ENCODE data around the gene PLXNA4. TPM values are rescaled to one million over a fixed set of nuclear protein-coding genes. Genes with fewer than 3 reads are reported as not detected.

The PLXNA4 gene
- total and polyA plus RNA-seq, 2 donors (not counting 1 experiment from before 2014, with no cell fraction given): not detected

DNA sequence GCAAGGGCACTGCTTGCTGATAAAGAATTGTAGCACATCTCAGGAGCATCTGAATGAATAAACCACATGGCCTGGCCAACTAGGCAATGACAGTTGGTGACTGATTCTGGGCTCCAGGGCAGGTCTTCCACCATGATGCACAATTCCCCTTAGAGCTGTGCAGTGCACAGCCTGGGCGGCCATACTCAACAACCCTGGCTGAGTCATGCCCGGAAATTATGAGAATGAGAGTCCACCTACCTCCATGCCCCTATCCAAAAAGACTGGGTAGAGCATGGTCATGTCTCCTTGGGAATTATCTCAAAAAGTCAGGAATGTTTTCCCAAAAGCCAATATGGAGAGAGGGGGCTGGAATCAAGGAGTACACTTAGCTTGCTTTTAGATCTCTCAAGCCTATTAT, 425.6 kb downstream of the PLXNA4 start:
- Mint-ChIP-seq H3K4me1 (no peaks in the 10 kb centered on the region), H3K27me3 (peaks cover 14% of the 10 kb centered on the region), H3K9me3 (ENCODE audit: insufficient read depth) (no peaks in the 10 kb centered on the region), H3K4me3 (no peak overlapping the region), H3K27ac (no peak overlapping the region)
- peaks cover 0 to 9% (median 0%) of the 10 kb centered on the region in 3 donors for H3K9me3 ChIP-seq (ENCODE audit: control extremely low read depth in 1 of 3, control insufficient read depth in 2 of 3, insufficient read depth in 1 of 3, low read length in 2 of 3)
- H3K27ac ChIP-seq (ENCODE audit: low read length in 2 of 2): no peak overlapping the region
- intact Hi-C loops (cut with micrococcal nuclease): no loop called here
- H3K79me2 ChIP-seq (ENCODE audit: control insufficient read depth, insufficient read depth, low read length): no peaks in the 10 kb centered on the region
- H3K9ac ChIP-seq (ENCODE audit: low read length): no peak overlapping the region
- POLR2A ChIA-PET: no interaction called here
- ATAC-seq (ENCODE audit: low read depth) (no peak), DNase-seq (no peak)
- no peak for TF ChIP-seq EZH2 (IDR thresholded peaks at IDR 0.05; ENCODE audit: borderline replicate concordance, insufficient read depth, low read depth, low read length, poor library complexity, severe bottlenecking)
- TF ChIP-seq, protein P1, sequence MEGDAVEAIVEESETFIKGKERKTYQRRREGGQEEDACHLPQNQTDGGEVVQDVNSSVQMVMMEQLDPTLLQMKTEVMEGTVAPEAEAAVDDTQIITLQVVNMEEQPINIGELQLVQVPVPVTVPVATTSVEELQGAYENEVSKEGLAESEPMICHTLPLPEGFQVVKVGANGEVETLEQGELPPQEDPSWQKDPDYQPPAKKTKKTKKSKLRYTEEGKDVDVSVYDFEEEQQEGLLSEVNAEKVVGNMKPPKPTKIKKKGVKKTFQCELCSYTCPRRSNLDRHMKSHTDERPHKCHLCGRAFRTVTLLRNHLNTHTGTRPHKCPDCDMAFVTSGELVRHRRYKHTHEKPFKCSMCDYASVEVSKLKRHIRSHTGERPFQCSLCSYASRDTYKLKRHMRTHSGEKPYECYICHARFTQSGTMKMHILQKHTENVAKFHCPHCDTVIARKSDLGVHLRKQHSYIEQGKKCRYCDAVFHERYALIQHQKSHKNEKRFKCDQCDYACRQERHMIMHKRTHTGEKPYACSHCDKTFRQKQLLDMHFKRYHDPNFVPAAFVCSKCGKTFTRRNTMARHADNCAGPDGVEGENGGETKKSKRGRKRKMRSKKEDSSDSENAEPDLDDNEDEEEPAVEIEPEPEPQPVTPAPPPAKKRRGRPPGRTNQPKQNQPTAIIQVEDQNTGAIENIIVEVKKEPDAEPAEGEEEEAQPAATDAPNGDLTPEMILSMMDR (IDR thresholded peaks at IDR 0.05): no peak
- no peak overlapping the region for H3K4me2 ChIP-seq (replicated peaks; ENCODE audit: low read depth, low read length, poor library complexity, severe bottlenecking)
- CTCF ChIA-PET: no interaction called here
- H3K4me3 ChIP-seq (ENCODE audit: control extremely low read depth in 1 of 5, extremely low read depth in 1 of 5, insufficient read depth in 1 of 5, low read depth in 2 of 5, low read length in 4 of 5): no peak overlapping the region
- H4K20me1 ChIP-seq (ENCODE audit: control insufficient read depth, insufficient read depth, low read length, poor library complexity, severe bottlenecking): no peaks in the 10 kb centered on the region
- no peaks in the 10 kb centered on the region for H3K4me1 ChIP-seq (ENCODE audit: control insufficient read depth in 2 of 2, insufficient read depth in 2 of 2, low read length in 2 of 2)
- 95% methylated on average over 2 of the region's 2 CpGs for WGBS (ENCODE audit: insufficient coverage)
- H2AFZ ChIP-seq (ENCODE audit: insufficient read depth, low read depth, low read length, poor library complexity, severe bottlenecking): no peak overlapping the region
- H3K36me3 ChIP-seq (replicated peaks in 1 of 2; ENCODE audit: control extremely low read depth in 1 of 2, control insufficient read depth in 1 of 2, extremely low read depth in 1 of 2, insufficient read depth in 2 of 2, low read length in 1 of 2): no peaks in the 10 kb centered on the region
- no peaks in the 10 kb centered on the region for H3K27me3 ChIP-seq (replicated peaks in 1 of 4; ENCODE audit: control extremely low read depth in 1 of 4, control insufficient read depth in 3 of 4, insufficient read depth in 4 of 4, low read length in 3 of 4)

DNA sequence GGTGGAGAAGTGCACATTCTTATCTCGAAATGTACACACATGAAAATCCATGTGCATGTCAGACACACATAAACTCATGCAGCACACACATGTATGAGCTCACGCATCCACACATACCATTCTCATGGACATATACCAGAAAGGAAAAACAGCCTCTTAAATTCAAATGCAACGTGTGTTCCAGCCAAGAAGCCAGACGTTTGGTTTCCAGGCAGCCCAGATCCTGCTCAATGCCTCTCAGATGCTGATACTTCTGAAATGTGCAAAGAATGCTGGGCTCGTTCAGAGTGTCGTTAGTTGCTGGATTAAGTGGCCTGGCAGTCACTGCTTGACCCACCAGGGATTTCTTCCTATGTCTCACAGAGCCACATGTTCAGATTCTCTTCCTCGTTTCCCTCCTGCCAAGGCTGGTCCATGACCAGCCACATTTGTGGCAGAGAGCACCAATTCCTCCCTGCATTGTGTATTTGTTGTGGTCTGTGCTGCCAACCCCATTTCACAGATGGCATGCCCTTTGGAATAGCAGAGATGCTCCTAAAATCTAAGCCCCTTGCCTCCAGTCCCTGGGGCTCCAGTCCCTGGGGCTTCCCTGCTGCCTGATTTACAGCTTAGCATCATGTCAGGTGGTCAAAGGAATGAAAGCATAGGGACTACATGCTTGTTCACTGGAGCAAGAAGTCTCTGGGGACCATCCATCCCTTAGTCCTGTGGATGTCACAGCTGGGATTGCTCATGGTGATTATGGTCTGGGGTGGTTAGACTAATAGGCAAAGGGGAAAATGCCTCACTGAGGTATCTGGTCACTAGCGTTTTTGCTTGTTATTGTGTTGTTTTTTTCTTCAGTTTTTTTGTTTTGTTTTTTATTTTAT, 426.6 kb downstream of the PLXNA4 start:
- H3K27me3 ChIP-seq (replicated peaks in 1 of 4; ENCODE audit: control extremely low read depth in 1 of 4, control insufficient read depth in 3 of 4, insufficient read depth in 4 of 4, low read length in 3 of 4): no peaks in the 10 kb centered on the region
- no peaks in the 10 kb centered on the region for H3K4me1 Mint-ChIP-seq
- H3K4me3 Mint-ChIP-seq: no peak overlapping the region
- H3K27ac ChIP-seq (ENCODE audit: low read length in 2 of 2): no peak overlapping the region
- peaks cover 0 to 9% (median 0%) of the 10 kb centered on the region in 3 donors for H3K9me3 ChIP-seq (ENCODE audit: control extremely low read depth in 1 of 3, control insufficient read depth in 2 of 3, insufficient read depth in 1 of 3, low read length in 2 of 3)
- 85% methylated on average over 7 of the region's 8 CpGs for whole genome bisulfite sequencing (ENCODE audit: insufficient coverage)
- H3K36me3 ChIP-seq (replicated peaks in 1 of 2; ENCODE audit: control extremely low read depth in 1 of 2, control insufficient read depth in 1 of 2, extremely low read depth in 1 of 2, insufficient read depth in 2 of 2, low read length in 1 of 2): no peaks in the 10 kb centered on the region
- H3K4me1 ChIP-seq (ENCODE audit: control insufficient read depth in 2 of 2, insufficient read depth in 2 of 2, low read length in 2 of 2): no peaks in the 10 kb centered on the region
- no peaks in the 10 kb centered on the region for H4K20me1 ChIP-seq (ENCODE audit: control insufficient read depth, insufficient read depth, low read length, poor library complexity, severe bottlenecking)
- no peaks in the 10 kb centered on the region for H3K79me2 ChIP-seq (ENCODE audit: control insufficient read depth, insufficient read depth, low read length)
- H3K4me3 ChIP-seq (ENCODE audit: control extremely low read depth in 1 of 5, extremely low read depth in 1 of 5, insufficient read depth in 1 of 5, low read depth in 2 of 5, low read length in 4 of 5): no peak overlapping the region
- no peak overlapping the region for H3K9ac ChIP-seq (ENCODE audit: low read length)
- no peak overlapping the region for H2AFZ ChIP-seq (ENCODE audit: insufficient read depth, low read depth, low read length, poor library complexity, severe bottlenecking)
- POLR2A ChIA-PET: no interaction called here
- no peak for ATAC-seq (ENCODE audit: low read depth)
- DNase-seq: no peak
- no peaks in the 10 kb centered on the region for H3K9me3 Mint-ChIP-seq (ENCODE audit: insufficient read depth)
- H3K27me3 Mint-ChIP-seq: peaks cover 14% of the 10 kb centered on the region
- TF ChIP-seq EZH2 (IDR thresholded peaks at IDR 0.05; ENCODE audit: borderline replicate concordance, insufficient read depth, low read depth, low read length, poor library complexity, severe bottlenecking): no peak
- TF ChIP-seq, protein P1 (IDR thresholded peaks at IDR 0.05): no peak
- intact Hi-C loops (cut with micrococcal nuclease): no loop called here
- CTCF ChIA-PET: no interaction called here
- no peak overlapping the region for H3K27ac Mint-ChIP-seq
- H3K4me2 ChIP-seq (replicated peaks; ENCODE audit: low read depth, low read length, poor library complexity, severe bottlenecking): no peak overlapping the region

Measured in B cell (primary cell).